Hematopoietic multipotent progenitor cell treated with erythropoietin and hydrocortisone succinate and interleukin-3 and kit ligand, for 15 days (in vitro differentiated cells): Measurements from ENCODE around the gene LRATD1.
"Not testable (repeated sequence)": the region's sequence is repeated elsewhere in the genome, so short reads cannot be mapped to it uniquely, and the experiment has no call there.

Source experiments
- DNase-seq: peaks from one replicate; pipeline ENCODE4 v3.0.0-alpha.2; 2015; ENCODE audit warnings: low spot score

The LRATD1 gene, protein sequence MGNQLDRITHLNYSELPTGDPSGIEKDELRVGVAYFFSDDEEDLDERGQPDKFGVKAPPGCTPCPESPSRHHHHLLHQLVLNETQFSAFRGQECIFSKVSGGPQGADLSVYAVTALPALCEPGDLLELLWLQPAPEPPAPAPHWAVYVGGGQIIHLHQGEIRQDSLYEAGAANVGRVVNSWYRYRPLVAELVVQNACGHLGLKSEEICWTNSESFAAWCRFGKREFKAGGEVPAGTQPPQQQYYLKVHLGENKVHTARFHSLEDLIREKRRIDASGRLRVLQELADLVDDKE

DNA sequence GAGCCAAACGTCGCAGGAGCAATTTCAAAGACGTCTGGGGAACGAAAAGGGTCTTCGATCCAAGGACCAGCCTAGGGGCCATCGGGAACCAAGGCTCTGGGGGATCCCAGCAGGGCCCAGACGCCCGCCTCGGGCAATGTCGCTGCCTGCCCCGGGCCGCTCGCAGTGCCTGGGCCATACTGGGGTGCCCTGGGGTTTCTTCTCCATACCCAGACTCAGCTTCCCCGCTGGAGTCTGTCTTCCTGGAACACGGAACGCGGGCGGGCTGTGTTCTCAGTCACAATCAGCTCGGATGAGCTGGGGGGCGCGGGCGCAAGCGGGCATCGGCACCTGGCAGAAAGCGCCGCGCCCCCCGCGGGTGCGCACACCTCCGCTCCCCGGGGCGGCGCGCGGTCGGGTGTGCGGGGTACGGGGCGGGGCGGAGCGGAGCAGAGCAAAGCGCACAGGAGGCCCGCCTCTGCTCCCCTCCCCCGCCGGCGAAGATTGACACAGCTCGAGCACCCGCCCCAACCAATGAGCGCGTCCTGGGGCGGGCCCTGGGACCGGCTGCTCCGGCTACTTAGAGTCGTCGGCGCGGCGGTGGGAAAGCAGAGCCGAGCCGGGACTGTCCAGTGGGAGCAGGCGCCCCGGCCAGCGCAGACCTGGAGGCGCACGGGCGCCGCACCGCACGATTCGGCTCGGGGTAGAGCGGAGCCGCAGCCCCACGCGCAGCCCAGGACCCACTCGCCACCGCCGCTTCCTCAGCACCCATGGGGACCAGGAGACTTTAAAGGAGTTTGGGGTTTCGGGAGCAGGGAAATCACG, at the start of gene LRATD1:
Gene LRATD1 (plus strand): TSS at position 585 of the 804 bp plus-strand sequence. CDS start 1,263 bp downstream, outside the sequence.
- DNase-seq = no peak

DNA sequence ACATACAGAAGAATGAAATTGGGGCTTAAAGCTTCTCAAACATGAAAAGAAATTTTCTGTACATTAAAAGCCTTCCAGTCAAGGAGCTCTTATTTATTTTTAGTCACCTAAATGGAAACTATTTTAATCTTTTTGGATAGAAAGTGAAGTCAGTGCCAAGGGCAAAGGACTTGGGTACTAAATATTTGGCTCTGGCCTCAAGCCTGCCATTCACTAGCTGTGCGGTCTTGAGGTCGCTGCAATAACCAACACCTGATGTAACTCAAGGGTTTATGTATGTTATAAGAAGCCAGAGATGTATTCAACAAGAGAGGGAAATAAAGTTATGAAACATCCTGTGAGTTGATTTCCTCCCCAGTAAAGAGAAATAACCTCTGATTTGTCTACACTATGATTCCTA, 49.5 kb upstream of the LRATD1 start:
- DNase-seq = no peak

GRCh38 chr2:14583802-14584201, 48.7 kb upstream of the LRATD1 start:
- DNase-seq = no peak

DNA sequence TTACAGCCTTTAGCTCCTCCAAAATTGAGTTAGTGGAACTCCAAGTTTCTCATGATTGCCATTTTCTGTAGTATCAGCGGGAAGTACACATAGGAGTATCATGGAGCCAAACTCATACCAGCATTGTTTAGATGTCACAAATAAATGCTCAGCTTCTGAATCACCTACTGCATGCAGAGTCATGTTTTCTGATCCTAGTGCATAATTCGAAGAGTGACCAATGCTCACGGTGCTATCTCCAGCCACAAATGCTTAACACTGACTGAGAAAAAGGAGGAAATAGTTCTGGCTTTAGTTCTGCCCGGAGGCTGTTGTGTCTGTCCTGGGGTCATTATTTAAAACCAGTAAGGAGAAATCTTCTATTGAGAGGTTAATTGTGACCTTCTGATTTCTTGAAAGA, 45.4 kb upstream of the LRATD1 start:
- no peak for DNase-seq

DNA sequence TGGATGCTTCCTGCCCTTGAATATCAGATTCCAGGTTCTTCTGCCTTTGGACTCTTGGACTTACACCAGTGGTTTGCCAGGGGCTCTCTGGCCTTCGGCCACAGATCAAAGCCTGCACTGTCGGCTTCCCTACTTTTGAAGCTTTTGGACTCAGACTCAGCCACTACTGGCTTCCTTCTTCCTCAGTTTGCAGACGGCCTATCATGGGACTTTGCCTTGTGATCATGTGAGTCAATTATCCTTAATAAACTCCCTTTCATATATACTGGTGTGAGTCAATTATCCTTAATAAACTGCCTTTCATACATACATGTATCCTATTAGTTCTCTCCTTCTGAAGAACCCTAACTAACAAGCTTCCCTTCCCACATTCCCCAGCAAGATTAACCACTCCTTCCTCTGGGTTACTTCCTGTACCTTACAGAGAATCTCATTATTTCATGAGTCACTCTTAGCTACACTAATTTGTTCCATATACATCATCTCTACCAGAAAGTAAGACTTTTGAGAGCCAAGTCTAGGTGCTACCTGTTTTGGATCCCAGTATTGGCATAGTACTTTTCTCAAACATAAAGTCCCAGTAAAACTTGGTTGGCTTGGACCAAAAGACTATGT, 31.3 kb upstream of the LRATD1 start:
- no peak for DNase-seq

DNA sequence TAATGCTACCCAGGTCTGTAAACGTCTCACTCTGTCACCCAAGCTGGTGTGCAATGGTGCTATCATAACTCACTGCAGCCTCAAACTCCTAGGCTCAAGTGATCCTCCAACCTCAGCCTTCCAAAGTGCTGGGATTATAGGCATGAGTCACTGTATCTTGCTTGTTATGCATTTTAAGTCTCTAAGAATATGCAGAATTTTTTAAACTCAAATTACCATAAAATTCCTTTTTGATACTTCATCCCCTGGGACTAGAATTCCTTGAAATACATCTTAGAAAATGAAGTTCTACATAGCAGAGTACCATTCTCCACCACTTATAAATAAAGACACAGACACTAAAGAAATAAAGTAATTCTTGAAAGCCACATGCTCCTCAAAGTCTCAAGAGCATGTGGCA, 30.2 kb upstream of the LRATD1 start:
- DNase-seq = no peak

GRCh38 chr2:14603676-14604075, 28.8 kb upstream of the LRATD1 start:
- DNase-seq = no peak

- DNase-seq = no peak
Measured at GRCh38 chr2:14608245-14608644, 24.3 kb upstream of the LRATD1 start.

GRCh38 chr2:14614017-14614416, 18.5 kb upstream of the LRATD1 start:
- no peak for DNase-seq

GRCh38 chr2:14615121-14615520, 17.4 kb upstream of the LRATD1 start:
- DNase-seq = no peak

DNA sequence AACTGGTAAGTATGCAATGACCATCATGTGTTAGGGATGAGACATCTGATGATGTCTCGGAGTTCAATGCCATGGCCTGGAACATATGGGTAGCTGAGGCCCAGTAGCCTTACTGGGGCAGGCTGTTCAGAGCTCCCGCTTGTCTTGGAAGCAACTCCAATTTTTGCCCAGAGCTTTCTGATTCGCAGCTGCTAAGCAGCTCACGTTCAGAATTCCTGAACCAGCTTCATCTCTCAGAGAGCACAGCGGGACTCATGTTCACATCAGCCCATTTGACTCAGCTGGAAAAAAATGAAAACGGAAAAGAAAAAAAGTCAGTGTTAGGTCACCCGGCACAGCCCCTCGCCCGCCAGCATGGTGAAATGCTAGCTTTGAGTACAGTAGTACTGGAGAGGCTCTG, 16.8 kb upstream of the LRATD1 start:
- no peak for DNase-seq

- no peak for DNase-seq
Measured at GRCh38 chr2:14616342-14616741, 16.2 kb upstream of the LRATD1 start.

- no peak for DNase-seq
Measured at GRCh38 chr2:14616950-14617349, 15.6 kb upstream of the LRATD1 start.

DNA sequence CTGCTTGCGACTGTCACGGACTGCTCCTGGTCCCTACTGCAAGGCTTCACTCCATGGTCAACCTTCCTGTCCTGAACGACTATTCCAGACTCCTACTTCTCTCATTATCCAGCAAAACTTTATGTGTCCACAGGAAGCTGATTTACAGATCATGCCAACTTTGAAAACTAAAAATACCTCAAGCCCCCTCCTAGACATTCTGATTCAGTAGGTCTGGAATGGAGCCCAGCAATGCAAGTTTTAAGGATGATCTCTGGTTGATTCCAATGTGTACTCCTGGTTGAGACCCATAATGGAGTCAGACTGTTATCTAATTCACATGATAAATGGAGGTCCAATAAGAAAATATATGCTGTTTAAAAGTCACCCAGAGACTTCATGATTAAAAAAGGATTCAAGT, 13.1 kb upstream of the LRATD1 start:
- DNase-seq = no peak

DNA sequence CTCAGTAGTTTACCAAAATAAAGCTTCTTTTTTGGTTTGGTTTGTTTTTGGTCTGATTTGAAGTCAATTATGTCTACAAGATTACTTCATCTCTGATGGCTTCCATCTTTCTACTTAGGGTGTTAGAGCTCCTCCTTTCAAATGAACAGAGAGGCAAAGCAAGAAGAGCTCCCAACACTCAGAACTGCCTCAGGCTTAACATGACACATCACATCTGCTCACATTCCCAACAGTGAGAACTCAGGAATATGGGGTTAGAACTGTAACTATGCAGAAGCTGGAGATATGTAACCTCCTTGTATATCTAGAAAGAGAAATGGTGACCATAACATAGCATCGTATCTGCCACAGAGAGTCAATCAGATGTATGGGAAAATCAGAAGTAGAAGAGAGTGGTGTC, 11.4 kb upstream of the LRATD1 start:
- no peak for DNase-seq

- no peak for DNase-seq
Measured at GRCh38 chr2:14621906-14622549, 10.5 kb upstream of the LRATD1 start.

DNA sequence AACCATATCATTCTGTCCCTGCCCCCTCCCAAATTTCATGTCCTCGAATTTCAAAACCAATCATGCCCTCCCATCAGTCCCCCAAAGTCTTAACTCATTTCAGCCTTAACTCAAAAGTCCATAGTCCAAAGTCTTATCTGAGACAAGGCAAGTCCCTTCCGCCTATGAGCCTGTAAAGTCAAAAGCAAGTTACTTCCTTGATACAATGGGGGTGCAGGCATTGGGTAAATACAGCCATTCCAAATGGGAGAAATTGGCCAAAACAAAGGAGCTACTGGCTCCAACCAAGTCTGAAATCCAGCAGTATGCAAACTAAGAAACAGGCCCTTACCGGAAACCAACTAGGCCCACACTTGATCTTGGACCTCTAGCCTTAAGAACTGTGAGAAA, 10.0 kb upstream of the LRATD1 start:
- DNase-seq = not testable (repeated sequence)

DNA sequence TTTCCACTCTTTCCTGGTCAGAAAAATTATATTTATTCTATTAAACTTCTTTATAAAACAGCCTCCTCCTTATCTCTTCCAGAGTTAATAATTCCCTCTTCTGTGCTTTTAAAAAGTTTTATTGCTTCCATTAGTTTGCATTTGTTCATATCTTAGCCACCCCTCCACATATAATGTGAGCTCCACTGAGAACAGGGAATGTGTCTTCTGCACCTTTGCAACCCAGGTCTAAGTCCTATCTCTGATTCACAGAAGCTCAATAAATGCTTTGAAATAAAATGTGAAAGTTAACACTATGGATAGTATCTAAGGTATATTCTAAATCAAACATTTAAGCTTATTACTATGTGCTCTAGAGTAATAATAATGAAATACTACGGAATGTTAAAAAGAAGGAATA, 9.3 kb upstream of the LRATD1 start:
- no peak for DNase-seq

DNA sequence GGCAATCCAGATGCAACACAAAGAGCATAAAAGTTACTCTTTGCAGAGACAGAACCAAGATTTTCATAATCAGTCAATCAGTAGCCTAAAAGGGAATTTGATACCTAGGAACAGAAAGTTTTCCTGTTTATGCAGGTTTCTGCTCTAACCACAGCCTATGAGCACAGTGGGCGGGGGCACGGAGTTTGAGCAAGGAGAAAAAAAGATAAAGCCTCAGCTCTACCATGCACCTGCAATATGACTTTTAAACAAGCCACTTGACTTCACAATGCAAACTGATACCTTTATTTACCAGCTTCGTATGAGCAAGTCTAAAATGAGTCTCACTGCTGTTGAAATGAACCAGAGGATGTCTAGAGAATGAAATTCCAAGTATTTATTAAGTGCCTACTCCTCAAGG, 5.6 kb upstream of the LRATD1 start:
- DNase-seq = no peak

DNA sequence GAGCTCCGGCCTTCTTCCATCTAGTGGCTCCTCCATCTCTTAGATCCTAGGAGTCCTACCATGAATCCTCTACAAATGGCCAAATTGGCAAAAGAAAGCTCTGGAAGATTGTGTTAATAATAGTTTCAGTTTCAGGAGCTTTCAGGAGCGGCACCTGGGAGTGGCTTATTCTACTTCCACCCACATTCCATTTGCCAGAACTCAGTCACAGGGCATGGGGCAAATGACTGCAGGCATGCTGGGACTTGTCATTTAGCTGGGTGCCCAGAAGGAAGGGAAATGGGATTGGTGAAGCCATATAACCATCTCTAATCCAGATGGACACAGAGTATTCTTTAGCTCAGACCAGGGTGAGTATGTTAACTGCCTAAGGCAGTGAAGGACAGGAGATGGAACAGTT, 3.6 kb upstream of the LRATD1 start:
- DNase-seq = no peak

- DNase-seq = no peak
Measured at GRCh38 chr2:14631406-14632040, 994 bp upstream of the LRATD1 start.

DNA sequence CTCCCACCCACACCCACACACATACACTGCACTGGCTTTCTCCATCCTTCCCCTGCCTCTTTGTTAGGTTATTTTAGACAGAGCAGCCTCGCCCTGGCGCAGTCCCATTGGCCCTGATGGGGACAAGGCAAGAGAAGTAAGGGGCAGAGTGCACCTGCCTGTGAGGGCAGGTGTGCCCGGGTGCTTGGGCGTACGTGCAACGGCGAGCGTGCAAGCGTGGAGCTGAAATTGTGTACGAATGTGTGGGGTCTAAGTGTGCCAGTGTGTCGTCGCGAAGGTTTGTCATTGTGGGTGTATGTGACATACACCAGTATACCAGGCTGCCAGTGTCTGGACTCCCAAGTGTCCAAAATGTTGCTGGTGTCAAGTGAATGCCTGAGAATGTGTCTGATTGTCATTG, 544 bp downstream of the LRATD1 start:
- DNase-seq = no peak
